CD14-positive monocyte (primary cell): ENCODE results near the gene SFN. TPM values are rescaled to one million over a fixed set of nuclear protein-coding genes. Genes with fewer than 3 reads are reported as not detected.

Source experiments
- DNase-seq, 3 donors: peaks; one replicate each; pipeline ENCODE4 v3.0.0-alpha.2; 2011 to 2022
- H2AFZ ChIP-seq: 2 replicates; pipeline ENCODE4 v1.6.0; 2012; ENCODE audit warnings: mild to moderate bottlenecking, low read depth, low read length, inconsistent platforms; ENCODE audit not compliant: insufficient read depth, poor library complexity, severe bottlenecking
- H3K27ac ChIP-seq, 2 donors: 1 replicate in 1 of 2; 2 replicates in 1 of 2; pipeline ENCODE4 v1.5.1; 2012 to 2013; ENCODE audit warnings: low read length in 2 of 2, control low read depth in 1 of 2, inconsistent platforms in 1 of 2, low read depth in 1 of 2, mild to moderate bottlenecking in 1 of 2
- H3K27me3 ChIP-seq, 2 donors: one replicate each; pipeline versions ENCODE4 v1.6.0 to v1.6.1; 2011 to 2013; ENCODE audit warnings: low read length in 2 of 2; ENCODE audit not compliant: control insufficient read depth in 2 of 2, insufficient read depth in 2 of 2
- H3K36me3 ChIP-seq, 2 donors: replicated peaks in 1 of 2; 1 replicate in 1 of 2; 2 replicates in 1 of 2; pipeline versions ENCODE4 v1.5.1 to v1.6.1; 2012 to 2013; ENCODE audit warnings: low read length in 2 of 2, control low read depth in 1 of 2, inconsistent platforms in 1 of 2, mild to moderate bottlenecking in 1 of 2; ENCODE audit not compliant: insufficient read depth in 2 of 2, control insufficient read depth in 1 of 2
- H3K4me1 ChIP-seq, 2 donors: 1 replicate in 1 of 2; 2 replicates in 1 of 2; pipeline versions ENCODE4 v1.5.1 to v1.6.1; 2012 to 2013; ENCODE audit warnings: low read length in 2 of 2, control low read depth in 1 of 2, inconsistent platforms in 1 of 2, mild to moderate bottlenecking in 1 of 2, moderate library complexity in 1 of 2; ENCODE audit not compliant: insufficient read depth in 2 of 2, control insufficient read depth in 1 of 2
- H3K4me2 ChIP-seq: replicated peaks from 2 replicates; pipeline ENCODE3; 2012; ENCODE audit warnings: low read length, moderate library complexity, mild to moderate bottlenecking; ENCODE audit not compliant: poor library complexity, severe bottlenecking; ENCODE audit errors: extremely low read depth
- H3K4me3 ChIP-seq, 3 experiments: fragments of 200-600 bp in 1 of 3; sonication (generic) in 1 of 3; replicated peaks in 1 of 3; 1 replicate in 2 of 3; 2 replicates in 1 of 3; pipeline ENCODE4 v1.5.1; 2011 to 2013; ENCODE audit warnings: low read length in 3 of 3, mild to moderate bottlenecking in 3 of 3, control low read depth in 2 of 3, low read depth in 2 of 3, inconsistent platforms in 1 of 3, moderate library complexity in 1 of 3
- H3K79me2 ChIP-seq: 2 replicates; pipeline ENCODE4 v1.6.0; 2012; ENCODE audit warnings: mild to moderate bottlenecking, control low read depth, inconsistent platforms, low read length, moderate library complexity; ENCODE audit not compliant: insufficient read depth
- H3K9ac ChIP-seq: 2 replicates; pipeline ENCODE4 v1.6.0; 2017; ENCODE audit warnings: low read length, mild to moderate bottlenecking; ENCODE audit not compliant: insufficient read depth, poor library complexity, severe bottlenecking
- H3K9me3 ChIP-seq, 2 donors: replicated peaks in 1 of 2; 1 replicate in 1 of 2; 2 replicates in 1 of 2; pipeline versions ENCODE4 v1.5.1 to v1.6.1; 2012 to 2013; ENCODE audit warnings: low read length in 2 of 2, control low read depth in 1 of 2; ENCODE audit not compliant: control insufficient read depth in 1 of 2, insufficient read depth in 1 of 2
- H4K20me1 ChIP-seq: 2 replicates; pipeline ENCODE4 v1.6.0; 2012; ENCODE audit warnings: mild to moderate bottlenecking, low read length, control low read depth, moderate library complexity; ENCODE audit not compliant: insufficient read depth
- H3K27ac Mint-ChIP-seq, 7 donors: one replicate each; pipeline ENCODE4 v1.8.0; 2020; ENCODE audit warnings: mild to moderate bottlenecking in 7 of 7, mixed read lengths in 7 of 7, moderate library complexity in 6 of 7, inconsistent platforms in 2 of 7
- H3K27me3 Mint-ChIP-seq, 3 donors: one replicate each; pipeline ENCODE4 v1.8.0; 2021 to 2022; ENCODE audit warnings: low read depth in 3 of 3, mild to moderate bottlenecking in 3 of 3, mixed read lengths in 3 of 3, moderate library complexity in 3 of 3, inconsistent platforms in 1 of 3
- H3K36me3 Mint-ChIP-seq, 2 donors: one replicate each; pipeline ENCODE4 v1.8.0; 2020; ENCODE audit warnings: mixed read lengths in 2 of 2, inconsistent platforms in 1 of 2, mild to moderate bottlenecking in 1 of 2
- H3K4me1 Mint-ChIP-seq: one replicate; pipeline ENCODE4 v1.8.0; 2020; ENCODE audit warnings: mild to moderate bottlenecking, mixed read lengths
- H3K4me3 Mint-ChIP-seq, 2 donors: one replicate each; pipeline ENCODE4 v1.8.0; 2020; ENCODE audit warnings: mild to moderate bottlenecking in 2 of 2, mixed read lengths in 2 of 2, moderate library complexity in 1 of 2
- H3K9me3 Mint-ChIP-seq, 7 donors: one replicate each; pipeline ENCODE4 v1.8.0; 2020 to 2022; ENCODE audit warnings: mixed read lengths in 7 of 7, mild to moderate bottlenecking in 6 of 7, moderate library complexity in 6 of 7, inconsistent platforms in 2 of 7
- WGBS: methylation state at CpG from one replicate; pipeline ENCODE4 v1.1.5; 2013; ENCODE audit warnings: missing lambda C conversion rate; ENCODE audit not compliant: insufficient coverage; 5-methylcytosine and 5-hydroxymethylcytosine counted together
- intact Hi-C, 2 donors: fragments of 100-400 bp; cut with micrococcal nuclease; formaldehyde crosslinking; loops; one replicate each; pipeline versions ENCODE4 v1.15.0 to v1.15.1; 2023
- polyA plus RNA-seq, 3 donors: library from polyadenylated mRNA; depleted of rRNA in 1 of 3; unstranded in 2 of 3; stranded (reverse) in 1 of 3; fragments of 300-500 nt in 2 of 3; fragments of >200 nt in 1 of 3; fragmentation: Illumina TruSeq in 2 of 3; gene quantifications; 1 replicate in 2 of 3; 2 replicates in 1 of 3; pipeline ENCODE4 v1.2.3, GENCODE V29; 2012 to 2021
- TF ChIP-seq, protein P1 (sequence below): fragments of 200-600 bp; IDR thresholded peaks from one replicate; pipeline ENCODE4 v1.8.0; 2022; ENCODE audit warnings: antibody characterized with exemption, mild to moderate bottlenecking

SFN gene
- polyA plus RNA-seq, 3 donors, result 0.36 TPM; not detected in 2

GRCh38 chr1:26888231-26888630, 25.3 kb downstream of the SFN start:
- Mint-ChIP-seq H3K4me1 (peaks cover 24% of the 10 kb centered on the region), H3K9me3 (no peaks in the 10 kb centered on the region), H3K27me3 (peaks cover 0 to 2% (median 1%) of the 10 kb centered on the region in 3 donors), H3K27ac (peak overlapping the region in 2 of 7 donors; percentile 35 to 81), H3K36me3 (peaks cover 58 to 71% of the 10 kb centered on the region in 2 donors), H3K4me3 (no peak overlapping the region)
- WGBS, result no CpG with 5 or more reads among the region's 1 CpG
- Histone ChIP-seq H3K27ac (peak overlapping the region in 1 of 2 donors; percentile 83), H3K4me3 (no peak overlapping the region), H3K79me2 (peaks cover 18% of the 10 kb centered on the region), H3K9me3 (no peaks in the 10 kb centered on the region), H3K27me3 (no peaks in the 10 kb centered on the region), H4K20me1 (peaks cover 38% of the 10 kb centered on the region), H3K9ac (no peak overlapping the region), H3K4me2 (no peak overlapping the region), H3K4me1 (peaks cover 12 to 18% of the 10 kb centered on the region in 2 donors), H3K36me3 (peaks cover 52 to 69% of the 10 kb centered on the region in 2 donors), H2AFZ (no peak overlapping the region)
- TF ChIP-seq, protein P1, sequence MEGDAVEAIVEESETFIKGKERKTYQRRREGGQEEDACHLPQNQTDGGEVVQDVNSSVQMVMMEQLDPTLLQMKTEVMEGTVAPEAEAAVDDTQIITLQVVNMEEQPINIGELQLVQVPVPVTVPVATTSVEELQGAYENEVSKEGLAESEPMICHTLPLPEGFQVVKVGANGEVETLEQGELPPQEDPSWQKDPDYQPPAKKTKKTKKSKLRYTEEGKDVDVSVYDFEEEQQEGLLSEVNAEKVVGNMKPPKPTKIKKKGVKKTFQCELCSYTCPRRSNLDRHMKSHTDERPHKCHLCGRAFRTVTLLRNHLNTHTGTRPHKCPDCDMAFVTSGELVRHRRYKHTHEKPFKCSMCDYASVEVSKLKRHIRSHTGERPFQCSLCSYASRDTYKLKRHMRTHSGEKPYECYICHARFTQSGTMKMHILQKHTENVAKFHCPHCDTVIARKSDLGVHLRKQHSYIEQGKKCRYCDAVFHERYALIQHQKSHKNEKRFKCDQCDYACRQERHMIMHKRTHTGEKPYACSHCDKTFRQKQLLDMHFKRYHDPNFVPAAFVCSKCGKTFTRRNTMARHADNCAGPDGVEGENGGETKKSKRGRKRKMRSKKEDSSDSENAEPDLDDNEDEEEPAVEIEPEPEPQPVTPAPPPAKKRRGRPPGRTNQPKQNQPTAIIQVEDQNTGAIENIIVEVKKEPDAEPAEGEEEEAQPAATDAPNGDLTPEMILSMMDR, result no peak
- no peak for DNase-seq
- intact Hi-C loops, result no loop called here

DNA sequence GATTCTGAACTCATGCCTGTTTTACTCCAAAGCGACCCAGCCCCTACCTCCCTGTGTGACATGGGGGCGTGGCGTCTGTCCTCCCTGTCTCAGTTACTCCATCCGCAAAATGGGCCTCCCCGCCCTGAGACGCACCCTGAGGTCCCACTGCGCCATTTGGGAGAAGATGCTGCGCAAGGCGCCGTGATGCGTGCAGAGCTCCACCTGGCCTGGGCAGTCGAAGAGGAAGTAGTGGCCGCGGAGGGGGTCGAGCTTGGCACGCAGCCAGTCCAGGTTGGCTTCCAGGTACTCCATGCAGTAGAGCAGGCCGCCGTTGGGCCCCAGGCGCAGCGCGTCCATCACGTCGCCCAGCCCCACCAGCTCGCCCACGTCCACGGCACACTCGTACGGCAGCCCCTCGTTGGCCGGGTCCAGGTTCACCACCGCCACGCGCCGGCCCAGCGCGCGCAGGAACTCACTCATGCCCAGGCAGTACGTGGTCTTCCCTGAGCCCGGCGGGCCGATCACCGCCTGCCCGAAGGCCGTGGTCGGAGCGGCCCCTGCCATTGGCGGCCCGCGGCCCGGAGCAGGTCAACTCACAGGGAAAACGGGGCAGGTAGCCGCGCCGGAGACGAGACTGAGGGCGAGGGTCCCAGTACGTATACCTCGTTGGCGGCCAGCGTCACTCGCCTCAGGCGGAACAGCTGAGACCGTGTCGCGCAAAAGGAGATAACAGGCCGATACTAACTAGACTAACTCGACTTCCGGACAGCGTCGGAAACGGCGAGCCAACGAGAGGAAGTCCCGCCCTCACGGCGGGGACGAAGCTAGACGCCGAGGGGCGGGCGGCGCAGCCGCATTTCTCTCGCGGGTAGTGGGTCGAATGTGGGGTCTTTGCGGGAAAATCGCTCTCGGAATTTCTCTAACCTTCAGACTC, 26.9 kb downstream of the SFN start, which contains the start of gene GPN2:
Gene GPN2 (minus strand): TSS at position 733 of the 916 bp plus-strand sequence. CDS start 187 bp downstream, at position 546.
- Histone ChIP-seq H3K4me3 (peak within 1 kb of the TSS; percentile 68 to 83 (median 78)), H2AFZ (peak within 1 kb of the TSS; percentile 90), H3K27me3 (no peaks in the 10 kb centered on the region), H3K4me2 (peak within 1 kb of the TSS; percentile 85), H3K9me3 (no peaks in the 10 kb centered on the region), H3K36me3 (peaks cover 51 to 69% of the 10 kb centered on the region in 2 donors), H3K79me2 (peaks cover 25% of the 10 kb centered on the region), H3K4me1 (peaks cover 12 to 18% of the 10 kb centered on the region in 2 donors), H3K27ac (peak within 1 kb of the TSS; percentile 83 to 84), H3K9ac (peak within 1 kb of the TSS; percentile 87), H4K20me1 (peaks cover 37% of the 10 kb centered on the region)
- TF ChIP-seq, protein P1, result no peak
- Mint-ChIP-seq H3K27me3 (peaks cover 0 to 2% (median 1%) of the 10 kb centered on the region in 3 donors), H3K9me3 (no peaks in the 10 kb centered on the region), H3K4me1 (peaks cover 25% of the 10 kb centered on the region), H3K4me3 (peak within 1 kb of the TSS; percentile 90 to 94), H3K36me3 (peaks cover 56 to 71% of the 10 kb centered on the region in 2 donors), H3K27ac (peak within 1 kb of the TSS; percentile 88 to 96 (median 94))
- intact Hi-C loops, result no loop called here
- WGBS, result 2% methylated on average over 83 of the region's 89 CpGs
- peak; percentile 64 to 78 (median 71) for DNase-seq
